Activated CD8-positive, alpha-beta memory T cell treated with anti-CD3 and anti-CD28 coated beads for 24 hours (primary cell): ENCODE data around the gene AKAP6.

Experiments
- DNase-seq: peaks from one replicate; pipeline ENCODE4 v3.0.0-alpha.2; 2020

The AKAP6 gene

DNA sequence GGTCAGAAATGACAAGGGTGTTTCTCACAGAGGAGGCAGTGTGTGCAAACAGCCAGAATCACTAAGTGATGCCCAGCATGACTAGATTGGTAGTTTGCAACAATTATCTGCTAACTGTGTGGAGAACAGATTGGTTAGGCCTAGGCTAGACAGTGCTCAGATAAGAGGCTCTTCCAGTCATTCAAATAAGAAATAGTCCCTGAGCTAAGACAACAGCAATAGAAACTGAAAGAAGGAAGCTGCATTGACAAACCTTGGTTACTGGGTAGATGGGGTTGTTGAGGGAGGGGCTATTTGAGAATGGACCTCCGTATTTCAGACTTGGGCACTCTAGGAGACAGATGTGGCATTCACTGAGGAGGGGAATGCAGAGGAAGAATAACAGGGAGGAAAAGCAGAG, 354.6 kb downstream of the AKAP6 start:
- no peak for DNase-seq

- DNase-seq = no peak
These were observed 359.8 kb downstream of the AKAP6 start for GRCh38 chr14:32688941-32689340.

DNA sequence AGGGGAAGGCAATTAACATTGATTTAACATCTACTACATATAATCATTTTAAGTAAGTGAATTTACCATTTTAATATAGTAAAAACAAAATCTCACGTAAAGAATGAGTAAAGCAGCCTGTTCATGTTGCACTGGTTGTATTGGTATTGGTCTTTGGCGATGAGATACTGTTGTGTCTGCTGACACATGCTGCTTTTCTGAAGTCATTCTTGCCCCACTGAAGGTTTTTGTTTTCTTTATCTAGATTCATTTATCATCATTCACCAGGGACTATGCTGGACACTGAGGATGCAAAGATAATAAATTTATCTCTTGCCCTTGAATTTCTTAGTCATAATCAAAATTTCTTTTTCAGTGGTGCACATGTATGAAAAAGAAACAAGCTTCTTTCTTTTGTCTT, 363.3 kb downstream of the AKAP6 start:
- DNase-seq = no peak

- no peak for DNase-seq
These were observed 364.0 kb downstream of the AKAP6 start for GRCh38 chr14:32693114-32693513.

- no peak for DNase-seq
These were observed 365.8 kb downstream of the AKAP6 start for GRCh38 chr14:32694795-32695449.

GRCh38 chr14:32696325-32697091, 367.4 kb downstream of the AKAP6 start:
- DNase-seq = no peak

DNA sequence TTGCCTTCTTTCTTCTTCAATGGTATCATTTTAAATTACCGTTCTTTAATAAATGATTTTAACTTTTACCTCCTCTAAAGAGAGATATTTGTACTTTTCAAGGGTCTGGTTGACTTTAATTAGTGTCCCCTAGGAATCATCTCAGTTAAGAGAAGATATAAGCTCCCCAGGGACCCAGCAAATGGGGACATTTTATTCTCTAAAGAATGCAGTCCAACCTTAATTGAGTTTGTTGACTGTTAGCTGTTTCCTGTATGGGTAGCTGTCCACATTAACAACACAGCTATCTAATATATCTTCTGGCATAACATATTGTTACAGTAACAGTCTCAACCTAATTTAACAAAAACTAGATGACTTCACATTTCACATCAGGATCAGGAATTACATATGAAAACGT, 368.0 kb downstream of the AKAP6 start:
- no peak for DNase-seq

GRCh38 chr14:32697704-32698103, 368.6 kb downstream of the AKAP6 start:
- no peak for DNase-seq

- no peak for DNase-seq
These were observed 369.7 kb downstream of the AKAP6 start for GRCh38 chr14:32698831-32699230.

GRCh38 chr14:32701475-32701874, 372.4 kb downstream of the AKAP6 start:
- no peak for DNase-seq

- DNase-seq = no peak
These were observed 373.0 kb downstream of the AKAP6 start for GRCh38 chr14:32702088-32702487.

DNA sequence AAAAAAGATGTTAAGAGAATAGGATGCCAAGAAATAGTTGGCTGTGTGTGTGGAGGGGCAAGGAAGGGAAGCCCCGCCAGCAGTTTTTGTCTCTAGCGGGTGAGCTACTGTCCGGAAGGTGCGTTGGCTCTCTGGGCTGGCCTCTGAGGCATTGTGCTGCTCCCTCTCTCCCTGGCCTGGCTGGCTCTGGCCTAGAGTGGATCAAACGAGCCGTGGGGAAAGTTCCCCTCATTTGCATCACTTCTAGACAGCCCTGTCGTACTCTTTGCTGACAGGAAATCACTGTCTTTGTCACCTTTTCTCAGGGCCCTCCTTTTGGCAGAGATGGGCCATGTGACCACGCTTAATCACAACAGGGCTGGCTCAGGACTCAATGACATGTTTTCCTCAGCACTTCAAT, 373.5 kb downstream of the AKAP6 start:
- DNase-seq = no peak

- no peak for DNase-seq
These were observed 374.1 kb downstream of the AKAP6 start for GRCh38 chr14:32703183-32703621.

- no peak for DNase-seq
These were observed 377.8 kb downstream of the AKAP6 start for GRCh38 chr14:32706721-32707519.

GRCh38 chr14:32707742-32708500, 378.8 kb downstream of the AKAP6 start:
- DNase-seq = no peak

DNA sequence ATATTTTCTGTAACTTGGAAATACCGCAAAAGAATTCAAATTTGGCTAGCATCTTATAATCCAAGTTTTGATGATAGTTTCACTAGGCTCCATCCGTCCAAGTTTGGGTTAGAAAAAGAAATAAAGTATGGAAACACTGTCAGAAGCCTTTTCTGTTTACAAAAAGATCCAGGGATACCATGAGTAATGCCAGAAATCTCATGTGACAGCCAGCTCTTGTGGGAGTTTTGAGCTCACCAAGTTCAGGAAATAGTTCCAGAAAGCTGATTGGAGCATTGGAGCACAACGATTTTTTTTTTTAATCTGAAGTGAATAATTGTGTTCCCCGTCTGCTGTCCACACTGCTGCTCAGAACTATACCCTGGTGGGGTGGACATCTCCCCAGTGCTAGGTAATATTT, 379.9 kb downstream of the AKAP6 start:
- no peak for DNase-seq

GRCh38 chr14:32710231-32710671, 381.2 kb downstream of the AKAP6 start:
- no peak for DNase-seq

- no peak for DNase-seq
These were observed 381.9 kb downstream of the AKAP6 start for GRCh38 chr14:32710731-32711680.

DNA sequence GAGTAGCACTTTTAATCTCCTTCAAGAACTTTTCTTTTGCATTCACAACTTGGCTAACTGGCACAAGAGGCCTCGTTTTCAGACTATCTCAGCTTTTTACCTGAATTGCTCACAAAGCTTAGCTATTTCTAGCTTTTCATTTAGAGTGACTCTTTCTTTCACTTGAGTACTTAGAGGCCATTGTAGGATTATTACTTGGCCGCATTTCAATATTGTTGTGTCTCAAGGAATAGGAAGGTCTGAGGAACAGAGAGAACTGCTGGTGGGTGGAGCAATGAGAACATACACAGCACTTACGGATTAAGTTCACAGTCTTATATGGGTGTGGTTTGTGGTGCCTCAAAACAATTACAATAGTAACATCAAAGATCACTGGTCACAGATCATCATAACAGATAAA, 384.8 kb downstream of the AKAP6 start:
- DNase-seq = no peak

- no peak for DNase-seq
These were observed 390.5 kb downstream of the AKAP6 start for GRCh38 chr14:32719601-32720000.

DNA sequence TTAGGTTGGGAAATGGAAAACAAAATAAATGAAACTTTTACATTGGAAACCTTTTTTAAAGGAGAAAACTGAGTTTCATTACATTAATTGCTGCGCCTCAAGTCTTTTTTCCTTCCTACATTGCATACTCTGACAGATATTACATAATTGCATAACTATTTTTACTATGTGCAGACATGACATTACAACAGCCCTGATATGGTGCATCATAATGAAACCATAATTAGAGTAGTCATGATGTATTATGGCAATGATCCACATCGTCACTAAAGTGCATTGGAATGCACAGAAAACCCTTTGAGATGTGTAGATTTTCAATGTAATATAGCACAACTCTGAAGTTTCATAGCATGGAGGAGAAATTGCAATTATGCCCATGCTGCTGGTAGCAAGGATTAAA, 391.8 kb downstream of the AKAP6 start:
- DNase-seq = no peak
